ENCODE data around the gene FKBP4.
A peak's percentile ranks its signal among the peaks of the same experiment; 100 is the strongest.

The FKBP4 gene

GRCh38 chr12:2779281-2779680 is 15.5 kb upstream of the FKBP4 start:
- DNase-seq (ENCODE audit: low read depth in 2 of 2): no peak

- DNase-seq (ENCODE audit: low read depth in 2 of 2): peak in 1 of 2 donors; percentile 29
Observed at GRCh38 chr12:2783936-2784600, 10.7 kb upstream of the FKBP4 start.

DNA sequence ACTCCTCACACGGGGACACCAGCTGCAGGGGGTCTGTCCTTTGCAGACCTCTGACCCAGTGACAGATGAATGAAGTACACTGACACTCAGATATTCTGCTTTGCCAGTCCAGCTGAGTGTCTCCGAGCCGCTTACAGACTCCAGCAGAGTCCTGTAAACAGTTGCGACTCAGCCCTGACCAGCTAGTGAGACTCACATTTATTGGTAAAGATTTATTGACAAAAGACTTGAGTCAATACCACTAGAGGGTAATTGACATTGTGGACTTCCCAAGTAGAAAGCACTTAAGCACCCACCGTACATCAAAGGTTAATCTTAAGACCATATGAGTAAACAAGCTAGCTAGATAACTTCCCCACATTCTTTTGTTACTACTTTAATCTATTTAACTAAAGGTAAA is 9.8 kb upstream of the FKBP4 start:
- DNase-seq (ENCODE audit: low read depth in 2 of 2): no peak

GRCh38 chr12:2791089-2791488 is 3.7 kb upstream of the FKBP4 start:
- DNase-seq (ENCODE audit: low read depth in 2 of 2): no peak

- no peak for DNase-seq (ENCODE audit: low read depth in 2 of 2)
Observed at GRCh38 chr12:2792671-2793500, 1.9 kb upstream of the FKBP4 start.

- no peak for DNase-seq (ENCODE audit: low read depth in 2 of 2)
Observed at GRCh38 chr12:2793561-2793960, 1.2 kb upstream of the FKBP4 start.

DNA sequence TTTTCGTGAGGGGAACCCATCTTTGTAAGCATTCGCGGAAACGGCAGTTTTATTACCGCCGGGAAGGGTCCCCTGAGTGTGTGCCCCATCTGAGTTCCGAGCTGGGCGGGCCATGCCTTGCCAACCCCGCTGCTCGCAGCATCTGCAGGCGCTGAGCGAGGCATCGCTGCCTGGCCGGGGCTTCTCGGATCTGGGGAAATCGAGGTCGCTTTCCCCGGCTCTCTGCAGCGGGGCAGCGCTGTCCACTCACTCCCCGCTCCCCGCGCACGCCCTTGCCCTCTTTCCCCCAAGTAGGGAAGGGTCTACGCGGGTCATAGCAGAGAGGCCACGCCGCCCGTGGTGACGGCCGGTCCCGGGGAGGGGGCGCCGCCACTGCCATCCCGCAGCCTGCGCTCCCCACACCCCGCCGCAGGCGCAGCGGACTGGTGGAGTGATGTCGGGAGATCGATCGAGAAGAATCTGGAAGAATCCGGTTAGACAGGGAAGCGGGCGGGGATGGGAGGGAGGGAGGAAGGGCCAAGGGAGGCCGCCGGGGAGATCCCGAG is 507 bp upstream of the FKBP4 start:
- DNase-seq (ENCODE audit: low read depth in 2 of 2): peak in 1 of 2 donors; percentile 5

- peak; percentile 64 to 68 for DNase-seq (ENCODE audit: low read depth in 2 of 2)
Observed at GRCh38 chr12:2795291-2796186, 769 bp downstream of the FKBP4 start.

- no peak for DNase-seq (ENCODE audit: low read depth in 2 of 2)
Observed at GRCh38 chr12:2796187-2796666, 1.5 kb downstream of the FKBP4 start.

- no peak for DNase-seq (ENCODE audit: low read depth in 2 of 2)
Observed at GRCh38 chr12:2797721-2798418, 3.1 kb downstream of the FKBP4 start.

GRCh38 chr12:2800046-2800570 is 5.3 kb downstream of the FKBP4 start:
- DNase-seq (ENCODE audit: low read depth in 2 of 2): no peak

- no peak for DNase-seq (ENCODE audit: low read depth in 2 of 2)
Observed at GRCh38 chr12:2801044-2801783, 6.4 kb downstream of the FKBP4 start.

GRCh38 chr12:2803635-2804392 is 9.0 kb downstream of the FKBP4 start:
- no peak for DNase-seq (ENCODE audit: low read depth in 2 of 2)

DNA sequence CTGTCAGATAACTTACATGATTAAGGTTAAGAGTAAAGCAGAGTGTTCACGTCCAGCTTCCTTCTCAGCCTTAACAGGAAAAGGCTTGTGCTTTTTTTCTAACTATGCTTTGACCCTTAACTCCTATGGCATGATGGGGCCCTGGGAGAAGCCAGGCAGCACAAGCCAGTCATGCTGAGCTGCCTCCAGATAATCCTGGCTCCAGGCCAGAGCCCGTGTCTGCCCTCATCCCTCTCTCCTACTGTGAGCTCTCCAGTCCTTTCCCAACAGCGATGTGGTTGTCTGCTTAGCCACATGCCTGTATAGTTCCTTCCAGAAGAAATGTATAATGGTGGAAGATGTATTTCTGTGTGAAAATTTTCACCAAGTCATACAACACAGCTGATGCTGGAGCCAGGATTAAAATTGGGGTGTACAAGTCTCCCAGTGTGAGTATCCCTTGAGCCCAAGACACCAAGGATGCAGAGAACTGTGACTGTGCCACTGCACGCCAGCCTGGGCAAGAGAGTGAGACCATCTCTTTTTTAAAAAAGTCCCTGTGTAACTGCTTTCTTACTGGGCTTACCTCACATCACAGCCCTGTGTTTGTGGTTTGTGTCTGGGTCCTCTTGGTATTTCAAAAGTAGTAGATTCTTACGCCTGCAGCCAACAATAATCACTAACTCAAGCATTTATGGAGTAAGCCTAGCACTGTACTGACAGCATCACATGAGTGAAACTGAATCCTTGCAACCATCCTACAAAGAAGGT is 9.8 kb downstream of the FKBP4 start:
- DNase-seq (ENCODE audit: low read depth in 2 of 2): no peak

DNA sequence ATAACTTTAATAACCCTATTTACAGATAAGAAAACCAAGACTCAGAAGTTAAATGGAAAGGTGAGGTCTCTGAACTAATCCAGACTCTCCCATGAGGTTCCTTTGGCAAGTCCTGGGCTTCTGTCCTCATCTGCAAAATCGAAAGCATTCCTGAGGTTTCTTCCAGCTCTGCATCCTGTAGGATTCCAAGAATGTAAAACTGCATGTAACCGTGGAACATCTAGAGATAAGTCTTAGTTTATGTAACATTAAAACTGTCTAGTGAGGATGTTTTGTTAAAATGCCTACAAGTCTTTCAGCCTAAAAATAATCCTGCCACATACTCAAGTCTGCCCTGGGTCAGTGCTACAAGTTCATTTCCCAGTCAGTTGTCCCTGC is 10.4 kb downstream of the FKBP4 start:
- no peak for DNase-seq (ENCODE audit: low read depth in 2 of 2)

GRCh38 chr12:2806700-2807099 is 11.9 kb downstream of the FKBP4 start:
- DNase-seq (ENCODE audit: low read depth in 2 of 2): no peak

DNA sequence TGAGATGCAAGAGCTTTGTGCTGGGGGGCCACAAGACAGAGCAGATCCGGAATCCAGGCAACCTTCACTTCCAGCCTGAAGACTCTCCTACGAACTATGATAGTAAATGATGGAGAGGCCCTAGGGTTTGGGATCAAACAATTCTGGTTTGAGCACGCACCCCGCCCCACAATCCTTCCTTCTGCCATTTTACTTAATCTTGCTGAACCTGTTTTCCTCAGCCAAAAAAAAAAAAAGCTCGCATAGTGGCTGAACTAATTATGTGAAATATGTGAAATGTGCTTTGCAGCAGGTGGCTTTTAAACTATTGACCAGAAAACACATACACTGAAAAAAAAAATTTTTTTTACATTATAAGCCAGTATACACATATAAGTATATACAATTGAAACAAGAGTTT is 17.0 kb downstream of the FKBP4 start:
- DNase-seq (ENCODE audit: low read depth in 2 of 2): no peak

DNA sequence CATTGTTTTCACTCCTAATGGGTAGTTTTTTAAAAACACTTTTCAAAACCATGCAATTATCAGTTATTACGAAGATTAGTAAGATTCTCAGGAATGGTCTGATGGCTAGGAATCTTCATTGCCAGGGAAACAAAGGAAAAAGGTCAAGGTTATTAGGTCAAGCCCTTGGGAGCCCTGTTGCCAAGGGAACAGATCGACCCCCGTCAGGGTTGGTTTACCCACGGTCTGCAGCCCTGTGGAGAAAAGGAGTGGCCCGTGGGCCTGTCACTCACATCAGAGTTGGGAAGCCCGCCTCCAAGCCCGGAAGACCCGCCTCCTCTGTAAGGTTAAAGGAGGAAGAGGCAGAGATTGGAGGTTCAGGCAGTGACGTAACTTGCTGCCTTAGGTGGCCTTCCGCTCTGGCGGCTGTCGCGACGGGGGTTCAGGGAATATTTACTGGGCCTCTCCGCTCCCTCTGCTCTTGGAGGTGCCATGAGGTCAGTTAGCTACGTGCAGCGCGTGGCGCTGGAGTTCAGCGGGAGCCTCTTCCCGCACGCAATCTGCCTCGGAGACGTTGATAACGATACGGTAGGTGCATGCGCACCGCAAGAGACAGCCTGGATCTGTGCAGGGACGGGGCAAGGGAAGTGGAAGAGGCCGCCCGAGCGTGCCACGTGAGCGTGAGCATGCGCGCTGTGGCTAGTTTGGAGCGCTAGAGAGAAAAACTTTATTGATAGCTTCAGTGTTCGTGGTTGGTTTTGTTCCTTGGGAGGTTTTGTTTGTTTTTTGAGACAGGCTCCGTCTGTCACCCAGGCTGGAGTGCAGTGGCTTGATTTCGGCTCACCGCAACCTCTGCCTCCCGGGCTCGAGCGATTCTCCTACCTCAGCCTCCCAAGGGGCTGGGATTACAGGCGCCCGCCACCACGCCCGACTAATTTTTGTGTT is 17.8 kb downstream of the FKBP4 start, which contains the start of gene ITFG2:
Gene ITFG2 (plus strand): TSS at position 379 of the 924 bp plus-strand sequence. CDS start 93 bp downstream, at position 472.
- peak; percentile 90 to 96 for DNase-seq (ENCODE audit: low read depth in 2 of 2)

All from stimulated activated CD8-positive, alpha-beta memory T cell treated with anti-CD3 and anti-CD28 coated beads, Interleukin-2, amount 100 ng/mL, for 48 hours (primary cell).